Fibroblast of lung (primary cell): ENCODE data around the gene SPRYD4.

Experiments used
- CTCF ChIP-seq, 2 donors: IDR thresholded peaks in 1 of 2; conservative IDR thresholded peaks in 1 of 2; 1 replicate in 1 of 2; 2 replicates in 1 of 2; pipeline ENCODE4 v1.5.1; 2011 to 2012; ENCODE audit warnings: low read length in 2 of 2, control low read depth in 1 of 2, inconsistent platforms in 1 of 2, low read depth in 1 of 2, mild to moderate bottlenecking in 1 of 2
- EZH2 ChIP-seq: IDR thresholded peaks from 2 replicates; pipeline ENCODE4 v1.5.1; 2012; ENCODE audit warnings: low read length, control low read depth, mild to moderate bottlenecking; ENCODE audit errors: missing control alignments

- TF ChIP-seq CTCF (conservative IDR thresholded peaks at IDR 0.05 in 1 of 2, IDR thresholded peaks at IDR 0.05 in 1 of 2; ENCODE audit: low read depth in 1 of 2, low read length in 2 of 2) (no peak), EZH2 (no peak)
These were observed 17.2 kb upstream of the SPRYD4 start for GRCh38 chr12:56451147-56451546.
